Stomach smooth muscle (tissue), 2 donors: ENCODE measurements around the gene CLEC2L.

Experiments
- H3K27ac ChIP-seq: one replicate; pipeline ENCODE4 v1.7.0; 2013; ENCODE audit warnings: mild to moderate bottlenecking, low read length, inconsistent platforms
- H3K27me3 ChIP-seq, 2 donors: one replicate each; pipeline ENCODE4 v1.7.0; 2013; ENCODE audit warnings: low read length in 2 of 2; ENCODE audit not compliant: insufficient read depth in 2 of 2, control insufficient read depth in 1 of 2
- H3K36me3 ChIP-seq, 2 donors: one replicate each; pipeline ENCODE4 v1.7.0; 2013; ENCODE audit warnings: low read length in 2 of 2; ENCODE audit not compliant: control insufficient read depth in 2 of 2, insufficient read depth in 2 of 2
- H3K4me1 ChIP-seq: one replicate; pipeline ENCODE4 v1.7.0; 2013; ENCODE audit warnings: low read length; ENCODE audit not compliant: control insufficient read depth, insufficient read depth
- H3K4me3 ChIP-seq, 2 donors: one replicate each; pipeline ENCODE4 v1.7.0; 2013; ENCODE audit warnings: low read length in 2 of 2
- H3K9ac ChIP-seq, 2 donors: one replicate each; pipeline ENCODE4 v1.7.0; 2013; ENCODE audit warnings: low read length in 2 of 2, mild to moderate bottlenecking in 1 of 2
- H3K9me3 ChIP-seq, 2 donors: one replicate each; pipeline ENCODE4 v1.7.0; 2013; ENCODE audit warnings: low read length in 2 of 2; ENCODE audit not compliant: control insufficient read depth in 2 of 2
- donor health status: healthy.
- donor health status: Pancreatic carcinoma.

Gene CLEC2L

GRCh38 chr7:139568813-139569490, 45.5 kb downstream of the CLEC2L start:
- Histone ChIP-seq H3K4me3 (no peak overlapping the region), H3K9me3 (no peaks in the 10 kb centered on the region), H3K36me3 (peaks cover 0 to 4% of the 10 kb centered on the region in 2 donors), H3K27ac (no peak overlapping the region), H3K27me3 (no peaks in the 10 kb centered on the region), H3K4me1 (no peaks in the 10 kb centered on the region), H3K9ac (no peak overlapping the region)

DNA sequence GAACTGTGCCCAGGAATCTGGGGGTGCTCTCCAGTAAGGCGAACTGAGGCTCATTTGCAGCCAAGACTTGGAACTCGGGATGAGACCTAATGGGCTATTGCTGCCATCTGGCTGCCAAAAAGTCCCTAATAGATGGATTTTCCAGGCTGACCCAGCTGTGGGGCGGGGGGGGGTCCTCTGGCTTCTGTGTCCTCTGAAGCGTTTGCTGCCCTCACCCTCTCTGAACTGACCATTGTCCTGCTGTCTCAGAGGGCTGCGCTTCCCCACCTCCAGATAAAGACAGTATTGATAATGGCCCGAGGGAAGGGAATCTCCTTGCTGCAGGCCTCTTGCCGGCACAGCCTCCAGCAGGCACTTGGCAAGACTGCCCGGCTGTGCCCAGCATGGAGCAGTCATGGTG, 46.6 kb downstream of the CLEC2L start:
- no peaks in the 10 kb centered on the region for H3K27me3 ChIP-seq
- no peak overlapping the region for H3K9ac ChIP-seq
- no peak overlapping the region for H3K4me3 ChIP-seq
- H3K27ac ChIP-seq: no peak overlapping the region
- H3K4me1 ChIP-seq: no peaks in the 10 kb centered on the region
- no peaks in the 10 kb centered on the region for H3K9me3 ChIP-seq
- peaks cover 0 to 11% of the 10 kb centered on the region in 2 donors for H3K36me3 ChIP-seq

DNA sequence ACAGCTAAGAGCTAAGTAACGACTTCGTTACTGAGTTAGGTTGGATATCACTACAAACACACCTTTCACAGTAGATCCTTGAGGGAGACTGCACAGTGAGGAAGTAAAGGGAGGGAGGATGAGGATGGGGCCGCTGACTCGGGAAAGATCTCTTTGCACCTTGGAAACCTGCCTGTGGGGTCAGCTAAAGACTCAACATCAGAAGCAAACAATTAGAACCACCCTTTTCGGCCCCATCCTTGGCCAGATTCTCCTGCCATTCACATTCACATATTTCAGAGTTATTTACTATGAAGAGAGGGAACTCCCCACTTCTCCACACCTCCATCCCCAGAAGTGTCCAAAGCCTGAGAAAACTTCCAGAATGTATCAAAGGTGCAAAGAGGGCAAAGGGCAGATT, 47.1 kb downstream of the CLEC2L start:
- Histone ChIP-seq H3K36me3 (peaks cover 0 to 13% of the 10 kb centered on the region in 2 donors), H3K4me1 (no peaks in the 10 kb centered on the region)

DNA sequence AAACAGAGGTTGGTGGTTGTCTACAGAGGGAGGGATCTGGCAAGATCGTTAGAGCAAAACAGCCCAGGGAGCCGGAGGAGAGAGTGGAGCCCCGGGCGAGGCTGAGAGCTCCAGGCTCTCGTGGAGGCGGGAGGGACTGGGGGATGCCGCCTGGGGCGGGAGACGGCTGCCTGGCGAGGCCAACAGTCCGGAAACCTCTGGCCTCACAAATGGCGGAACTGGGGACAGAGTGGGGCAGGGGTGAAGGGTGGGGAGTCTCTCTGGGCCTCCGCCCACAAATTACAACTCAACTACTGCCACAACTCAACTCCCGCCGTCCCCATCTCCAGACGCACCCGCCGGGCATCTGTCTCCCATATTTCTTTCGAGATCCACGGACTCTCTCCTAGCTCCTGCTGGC, 47.7 kb downstream of the CLEC2L start:
- peaks cover 0 to 17% of the 10 kb centered on the region in 2 donors for H3K36me3 ChIP-seq
- H3K9ac ChIP-seq: no peak overlapping the region
- H3K27ac ChIP-seq: no peak overlapping the region
- H3K27me3 ChIP-seq: no peaks in the 10 kb centered on the region
- H3K4me3 ChIP-seq: no peak overlapping the region
- H3K4me1 ChIP-seq: no peaks in the 10 kb centered on the region
- H3K9me3 ChIP-seq: no peaks in the 10 kb centered on the region

More for the DNA sequence above, 47.1 kb downstream of the CLEC2L start:
- Histone ChIP-seq H3K9me3 (no peaks in the 10 kb centered on the region), H3K27me3 (no peaks in the 10 kb centered on the region), H3K9ac (no peak overlapping the region), H3K27ac (no peak overlapping the region), H3K4me3 (no peak overlapping the region)

DNA sequence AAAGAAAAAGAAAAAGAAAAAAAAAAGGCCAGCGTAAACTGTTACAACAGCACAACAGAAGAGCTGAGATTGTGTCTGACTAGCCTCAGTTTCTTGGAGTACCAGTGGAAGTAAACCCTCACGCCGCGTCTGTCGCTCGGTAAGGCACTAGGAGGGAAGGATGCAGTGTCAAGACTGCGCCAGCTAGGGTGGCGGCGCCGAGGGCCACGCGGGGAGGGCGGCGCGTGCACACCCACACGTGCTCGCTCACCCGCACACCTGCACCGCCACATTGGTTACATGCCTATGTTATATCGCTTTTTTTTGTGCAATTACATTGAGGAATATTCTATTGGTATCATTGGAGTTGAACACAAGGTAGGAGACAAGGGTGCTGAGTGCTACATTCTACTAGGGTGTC, 48.2 kb downstream of the CLEC2L start:
- H3K27ac ChIP-seq: no peak overlapping the region
- H3K9me3 ChIP-seq: no peaks in the 10 kb centered on the region
- H3K36me3 ChIP-seq: peaks cover 0 to 17% of the 10 kb centered on the region in 2 donors
- H3K27me3 ChIP-seq: no peaks in the 10 kb centered on the region
- no peaks in the 10 kb centered on the region for H3K4me1 ChIP-seq
- no peak overlapping the region for H3K9ac ChIP-seq
- no peak overlapping the region for H3K4me3 ChIP-seq

- Histone ChIP-seq H3K4me1 (no peaks in the 10 kb centered on the region), H3K9ac (no peak overlapping the region), H3K36me3 (peaks cover 0 to 17% of the 10 kb centered on the region in 2 donors)
Measured at GRCh38 chr7:139572071-139572470, 48.6 kb downstream of the CLEC2L start.

DNA sequence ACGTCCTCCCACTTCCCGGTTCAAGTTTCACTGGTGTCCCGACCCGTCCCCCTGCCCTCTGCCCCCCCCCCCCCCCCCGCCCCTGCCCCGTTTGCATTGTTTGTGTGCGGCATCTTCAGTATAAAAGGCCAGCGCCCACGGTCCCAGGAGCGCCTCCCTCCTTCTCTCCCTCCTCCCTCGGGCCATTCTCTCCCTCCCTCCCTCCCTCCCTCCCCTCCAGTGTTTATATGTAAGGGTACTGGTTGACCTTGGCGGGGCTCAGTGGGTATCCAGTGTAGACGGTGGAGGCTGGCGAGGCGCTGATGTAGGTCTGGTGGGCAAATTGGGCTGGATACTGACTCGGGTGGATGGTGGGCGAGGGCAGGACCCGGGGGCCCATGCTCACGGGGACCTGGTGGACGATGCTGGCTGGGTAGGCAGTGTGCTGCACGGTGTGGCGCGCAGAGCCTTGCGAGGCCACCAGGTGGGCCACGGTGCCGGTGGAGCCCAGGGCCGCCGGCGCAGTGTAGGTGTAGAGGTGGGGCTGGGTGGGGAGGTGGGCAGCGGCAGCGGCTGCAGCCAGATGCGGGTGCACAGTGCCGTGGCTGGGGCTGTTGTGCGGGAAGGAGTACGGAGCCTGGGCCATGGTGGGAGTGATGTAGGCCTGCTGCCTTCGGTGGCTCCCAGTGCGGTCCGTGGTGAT, 49.4 kb downstream of the CLEC2L start:
- Histone ChIP-seq H3K4me3 (no peak overlapping the region), H3K4me1 (no peaks in the 10 kb centered on the region), H3K9me3 (no peaks in the 10 kb centered on the region), H3K36me3 (peaks cover 0 to 17% of the 10 kb centered on the region in 2 donors), H3K9ac (no peak overlapping the region), H3K27me3 (no peaks in the 10 kb centered on the region), H3K27ac (no peak overlapping the region)

More at GRCh38 chr7:139572071-139572470, 48.6 kb downstream of the CLEC2L start:
- Histone ChIP-seq H3K27me3 (no peaks in the 10 kb centered on the region), H3K4me3 (no peak overlapping the region), H3K27ac (no peak overlapping the region), H3K9me3 (no peaks in the 10 kb centered on the region)

- Histone ChIP-seq H3K27ac (no peak overlapping the region), H3K4me1 (no peaks in the 10 kb centered on the region), H3K4me3 (no peak overlapping the region), H3K36me3 (peaks cover 0 to 17% of the 10 kb centered on the region in 2 donors), H3K27me3 (no peaks in the 10 kb centered on the region), H3K9me3 (no peaks in the 10 kb centered on the region), H3K9ac (no peak overlapping the region)
Measured at GRCh38 chr7:139573871-139574270, 50.4 kb downstream of the CLEC2L start.

GRCh38 chr7:139574618-139575337, 51.3 kb downstream of the CLEC2L start:
- Histone ChIP-seq H3K4me3 (no peak overlapping the region), H3K27me3 (no peaks in the 10 kb centered on the region), H3K9ac (no peak overlapping the region), H3K36me3 (peaks cover 0 to 17% of the 10 kb centered on the region in 2 donors), H3K27ac (no peak overlapping the region), H3K4me1 (no peaks in the 10 kb centered on the region), H3K9me3 (no peaks in the 10 kb centered on the region)

DNA sequence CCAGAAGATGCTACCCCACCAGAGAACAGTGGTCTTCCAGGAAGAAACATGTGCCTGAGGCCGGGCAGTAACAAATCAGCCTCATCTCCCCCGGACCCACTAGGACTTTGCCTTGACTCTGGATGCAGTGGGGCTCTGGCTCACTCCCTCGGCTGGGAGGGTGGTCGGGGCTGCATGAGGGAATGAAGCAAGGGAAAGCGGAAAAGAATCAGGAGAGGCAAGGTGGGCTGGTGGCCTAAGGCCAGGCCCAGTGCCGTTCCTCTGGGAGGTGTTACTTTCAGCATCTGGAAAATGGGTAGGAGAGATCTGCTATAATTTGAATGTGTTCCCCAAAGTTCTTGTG, 51.8 kb downstream of the CLEC2L start:
- Histone ChIP-seq H3K4me3 (no peak overlapping the region), H3K4me1 (no peaks in the 10 kb centered on the region), H3K9me3 (no peaks in the 10 kb centered on the region), H3K9ac (no peak overlapping the region), H3K36me3 (peaks cover 0 to 18% of the 10 kb centered on the region in 2 donors), H3K27me3 (no peaks in the 10 kb centered on the region), H3K27ac (no peak overlapping the region)
